ENCODE results near the gene TMSB10. TPM values are rescaled to one million over a fixed set of nuclear protein-coding genes. Genes with fewer than 3 reads are reported as not detected.
A peak's percentile ranks its signal among the peaks of the same experiment; 100 is the strongest.

The TMSB10 gene
- total and polyA plus RNA-seq, 2 experiments from 2014 or later = 3,621 to 6,241 TPM

DNA sequence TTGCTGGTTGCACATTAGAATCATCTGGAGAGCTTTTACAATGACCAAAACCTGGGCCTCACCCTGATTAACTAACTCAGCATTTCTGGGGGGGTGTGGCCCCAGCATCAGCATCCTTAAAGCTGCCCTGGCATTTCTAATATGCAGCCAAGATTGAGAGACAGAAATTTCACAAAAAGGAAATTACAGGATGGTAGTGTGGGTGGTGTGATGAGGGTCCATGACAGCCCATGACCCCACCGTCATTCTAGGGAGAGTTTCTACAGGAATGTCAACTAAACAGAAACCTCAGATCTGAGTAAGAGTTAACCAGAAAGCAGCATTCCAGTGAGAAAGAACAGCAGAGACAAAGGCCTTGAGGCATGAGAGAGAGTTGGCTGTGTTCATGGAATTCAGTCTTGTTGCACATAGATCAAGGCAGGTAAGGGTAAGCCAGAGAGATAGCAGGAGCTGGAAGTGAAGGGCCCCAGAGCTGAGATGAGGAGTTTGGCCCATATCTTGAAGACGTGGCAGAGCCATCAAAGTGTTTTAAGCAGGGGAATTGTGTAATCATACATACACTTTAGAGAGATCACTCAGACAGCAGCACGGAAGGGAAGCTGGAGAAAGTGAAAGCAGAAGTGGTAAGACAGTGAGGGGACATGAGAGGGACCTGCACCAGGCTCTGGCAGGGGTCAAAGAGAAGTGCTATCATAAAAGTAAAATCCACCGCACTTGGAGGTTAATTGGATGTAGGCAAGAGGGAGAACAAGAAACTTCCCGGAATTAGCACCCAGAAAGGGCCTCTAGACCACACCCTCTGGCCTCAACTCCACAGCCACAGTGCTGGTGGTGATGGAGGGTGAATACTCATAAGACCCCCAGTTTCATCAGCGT lies 16.8 kb upstream of the TMSB10 start:
- Histone ChIP-seq H3K9me2 (ENCODE audit: insufficient read depth) (no peaks in the 10 kb centered on the region), H2AFZ (peak overlapping the region; percentile 86), H3K4me3 (peak overlapping the region; percentile 64), H3K79me2 (ENCODE audit: insufficient read depth) (no peaks in the 10 kb centered on the region), H3F3A (ENCODE audit: insufficient read depth) (peaks cover 20% of the 10 kb centered on the region), H3K4me2 (ENCODE audit: unreplicated experiment) (peak overlapping the region; percentile 66), H4K20me1 (ENCODE audit: insufficient read depth) (no peaks in the 10 kb centered on the region), H3K36me3 (ENCODE audit: low read depth) (no peaks in the 10 kb centered on the region), H3K4me1 (ENCODE audit: insufficient read depth) (peaks cover 16% of the 10 kb centered on the region), H3K9ac (peak overlapping the region; percentile 80), H3K27ac (peak overlapping the region; percentile 93), H3K9me3 (ENCODE audit: low read depth) (no peaks in the 10 kb centered on the region), H3K27me3 (replicated peaks; ENCODE audit: insufficient read depth) (no peaks in the 10 kb centered on the region)
- TF ChIP-seq EZH2 (IDR thresholded peaks at IDR 0.05; ENCODE audit: insufficient read depth, poor library complexity, severe bottlenecking) (no peak), EZH2phosphoT487 (IDR thresholded peaks at IDR 0.05; ENCODE audit: insufficient read depth, low read depth) (no peak)
- in situ Hi-C loops (cut with MboI) = no loop called here
- peak; percentile 82 for DNase-seq
- WGBS, 2 experiments (ENCODE audit: low coverage in 1 of 2, low lambda C conversion rate in 2 of 2, missing lambda C conversion rate in 2 of 2) = 24 to 26% methylated on average over 6 of the region's 6 CpGs

DNA sequence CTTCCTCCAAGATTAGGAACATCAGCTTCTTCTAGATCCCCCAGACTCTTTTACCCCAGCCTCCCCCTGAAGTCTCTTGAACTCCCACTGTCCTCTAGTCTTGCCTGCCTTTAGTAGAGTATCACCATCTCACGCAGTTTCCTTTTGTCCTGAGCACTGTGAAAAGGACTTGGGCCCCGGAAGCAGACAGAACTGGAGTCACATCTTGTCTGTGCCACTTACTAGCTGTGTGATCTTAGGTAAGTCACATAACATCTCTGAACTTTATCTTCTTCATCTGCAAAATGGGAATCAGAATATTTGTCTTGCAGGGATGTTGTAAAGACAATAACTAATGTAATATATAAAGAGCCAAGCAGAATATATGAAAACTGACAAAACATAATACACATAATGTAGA lies 16.1 kb upstream of the TMSB10 start:
- in situ Hi-C loops (cut with MboI) = no loop called here
- WGBS, 2 experiments (ENCODE audit: low coverage in 1 of 2, low lambda C conversion rate in 2 of 2, missing lambda C conversion rate in 2 of 2) = 96 to 100% methylated on average over 2 of the region's 2 CpGs
- no peak for TF ChIP-seq EZH2phosphoT487 (IDR thresholded peaks at IDR 0.05; ENCODE audit: insufficient read depth, low read depth)
- no peak for TF ChIP-seq EZH2 (IDR thresholded peaks at IDR 0.05; ENCODE audit: insufficient read depth, poor library complexity, severe bottlenecking)

DNA sequence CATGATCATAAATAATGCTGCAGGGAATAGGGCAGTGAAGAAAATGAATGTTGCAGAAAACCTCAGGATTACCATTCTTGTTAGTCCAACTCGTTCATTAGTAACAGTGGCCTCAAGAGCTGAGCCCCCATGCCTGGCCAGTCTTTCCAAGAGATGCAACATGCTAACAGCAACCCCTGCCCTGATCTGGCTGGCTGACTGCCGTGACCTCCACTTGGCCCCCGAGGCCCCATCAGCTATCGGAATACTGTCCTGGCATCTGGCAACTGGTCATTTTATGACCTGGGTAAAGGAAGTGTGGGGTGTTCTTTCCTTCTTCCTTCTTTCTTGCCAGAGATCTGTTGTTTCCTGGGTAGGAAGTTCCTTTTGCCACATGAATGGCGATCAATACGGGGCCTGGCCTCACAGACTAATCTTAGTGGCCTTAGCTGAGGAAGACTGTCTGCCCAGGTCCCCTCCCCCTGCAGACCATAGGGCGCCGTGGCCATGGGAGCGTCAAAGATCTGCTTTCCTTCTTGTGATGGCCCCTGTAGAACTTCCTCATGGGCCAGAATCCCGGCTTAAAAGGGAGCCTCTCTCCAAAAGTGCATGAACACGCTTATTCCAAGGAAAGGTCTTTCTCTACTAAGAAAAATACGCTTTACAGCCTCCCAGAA lies 14.0 kb upstream of the TMSB10 start:
- H3K9me2 ChIP-seq (ENCODE audit: insufficient read depth) = no peaks in the 10 kb centered on the region
- no peaks in the 10 kb centered on the region for H3K36me3 ChIP-seq (ENCODE audit: low read depth)
- H3F3A ChIP-seq (ENCODE audit: insufficient read depth) = peaks cover 43% of the 10 kb centered on the region
- H4K20me1 ChIP-seq (ENCODE audit: insufficient read depth) = no peaks in the 10 kb centered on the region
- DNase-seq = no peak
- H3K27me3 ChIP-seq (replicated peaks; ENCODE audit: insufficient read depth) = no peaks in the 10 kb centered on the region
- H2AFZ ChIP-seq = 0 out of 2 replicates have a peak overlapping the region, but pooled peaks have one; percentile 11
- H3K9ac ChIP-seq = no peak overlapping the region
- no peak overlapping the region for H3K27ac ChIP-seq
- peaks cover 31% of the 10 kb centered on the region for H3K4me1 ChIP-seq (ENCODE audit: insufficient read depth)
- WGBS, 2 experiments (ENCODE audit: low coverage in 1 of 2, low lambda C conversion rate in 2 of 2, missing lambda C conversion rate in 2 of 2) = 87 to 89% methylated on average over 12 of the region's 12 CpGs
- H3K4me3 ChIP-seq = no peak overlapping the region
- no peaks in the 10 kb centered on the region for H3K79me2 ChIP-seq (ENCODE audit: insufficient read depth)
- no peak overlapping the region for H3K4me2 ChIP-seq (ENCODE audit: unreplicated experiment)
- no peak for TF ChIP-seq EZH2 (IDR thresholded peaks at IDR 0.05; ENCODE audit: insufficient read depth, poor library complexity, severe bottlenecking)
- TF ChIP-seq EZH2phosphoT487 (IDR thresholded peaks at IDR 0.05; ENCODE audit: insufficient read depth, low read depth) = no peak
- in situ Hi-C loops (cut with MboI) = no loop called here
- H3K9me3 ChIP-seq (ENCODE audit: low read depth) = no peaks in the 10 kb centered on the region

More for the DNA sequence above, 16.1 kb upstream of the TMSB10 start:
- Histone ChIP-seq H3K4me2 (ENCODE audit: unreplicated experiment) (peak overlapping the region; percentile 66), H3K4me1 (ENCODE audit: insufficient read depth) (peaks cover 16% of the 10 kb centered on the region), H3K27ac (peak overlapping the region; percentile 93), H3K9me2 (ENCODE audit: insufficient read depth) (no peaks in the 10 kb centered on the region), H3F3A (ENCODE audit: insufficient read depth) (peaks cover 25% of the 10 kb centered on the region), H3K4me3 (peak overlapping the region; percentile 64), H4K20me1 (ENCODE audit: insufficient read depth) (no peaks in the 10 kb centered on the region), H3K36me3 (ENCODE audit: low read depth) (no peaks in the 10 kb centered on the region), H2AFZ (peak overlapping the region; percentile 86), H3K79me2 (ENCODE audit: insufficient read depth) (no peaks in the 10 kb centered on the region), H3K9ac (peak overlapping the region; percentile 80), H3K27me3 (replicated peaks; ENCODE audit: insufficient read depth) (no peaks in the 10 kb centered on the region), H3K9me3 (ENCODE audit: low read depth) (no peaks in the 10 kb centered on the region)
- no peak for DNase-seq

DNA sequence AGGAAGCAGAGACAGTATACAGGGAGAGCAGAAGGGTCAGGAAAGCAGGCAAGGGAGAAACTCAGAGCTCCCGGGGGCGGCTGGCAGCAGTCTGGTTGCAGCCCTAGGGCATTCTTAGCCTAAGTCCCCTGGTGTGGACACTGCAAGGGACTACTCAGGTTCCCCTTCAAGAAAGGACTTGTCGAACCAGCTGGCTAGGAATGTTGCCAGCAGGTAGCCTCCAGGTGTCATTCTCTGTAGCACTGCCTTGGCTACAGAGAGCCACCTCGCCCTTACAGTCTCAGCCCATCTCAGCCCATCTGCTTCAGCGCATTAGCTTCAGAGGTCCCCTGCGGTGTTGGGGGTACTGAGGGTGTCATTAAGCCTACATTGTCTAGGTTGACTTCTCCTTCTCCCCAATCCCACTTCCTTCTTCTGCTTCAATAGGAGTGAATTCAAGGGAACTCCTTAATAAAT lies 11.3 kb upstream of the TMSB10 start:
- no peak overlapping the region for H3K27ac ChIP-seq
- peaks cover 56% of the 10 kb centered on the region for H3F3A ChIP-seq (ENCODE audit: insufficient read depth)
- in situ Hi-C loops (cut with MboI) = no loop called here
- no peak for DNase-seq
- no peaks in the 10 kb centered on the region for H3K9me3 ChIP-seq (ENCODE audit: low read depth)
- H3K4me1 ChIP-seq (ENCODE audit: insufficient read depth) = peaks cover 45% of the 10 kb centered on the region
- no peaks in the 10 kb centered on the region for H3K9me2 ChIP-seq (ENCODE audit: insufficient read depth)
- H3K79me2 ChIP-seq (ENCODE audit: insufficient read depth) = no peaks in the 10 kb centered on the region
- H4K20me1 ChIP-seq (ENCODE audit: insufficient read depth) = no peaks in the 10 kb centered on the region
- TF ChIP-seq EZH2 (IDR thresholded peaks at IDR 0.05; ENCODE audit: insufficient read depth, poor library complexity, severe bottlenecking) (no peak), EZH2phosphoT487 (IDR thresholded peaks at IDR 0.05; ENCODE audit: insufficient read depth, low read depth) (no peak)
- H3K9ac ChIP-seq = no peak overlapping the region
- H3K4me3 ChIP-seq = no peak overlapping the region
- H3K27me3 ChIP-seq (replicated peaks; ENCODE audit: insufficient read depth) = no peaks in the 10 kb centered on the region
- no peak overlapping the region for H3K4me2 ChIP-seq (ENCODE audit: unreplicated experiment)
- H2AFZ ChIP-seq = peak overlapping the region; percentile 62; the same call in 1 of the 2 replicates
- WGBS, 2 experiments (ENCODE audit: low coverage in 1 of 2, low lambda C conversion rate in 2 of 2, missing lambda C conversion rate in 2 of 2) = 84 to 91% methylated on average over 6 of the region's 6 CpGs
- no peaks in the 10 kb centered on the region for H3K36me3 ChIP-seq (ENCODE audit: low read depth)
